HEK293 (cell line): ENCODE results near the gene ATP2A3.

Experiments used
- CTCF ChIA-PET: fragments of 350-600 bp; formaldehyde crosslinking; extraction: SDS; loops from one replicate; lab custom pipeline; 2021; ENCODE audit warnings: antibody characterized with exemption; lab: Yijun Ruan, JAX
- POLR2A ChIA-PET: fragments of 300-600 bp; formaldehyde crosslinking; extraction: SDS; loops from one replicate; lab custom pipeline; 2020; ENCODE audit warnings: antibody characterized with exemption, inconsistent platforms; lab: Yijun Ruan, JAX
- H3K27ac ChIP-seq: fragments of 200-500 bp; sonication (Bioruptor generic); 2 replicates; pipeline ENCODE4 v1.5.1; 2014; ENCODE audit warnings: low read depth, low read length, control low read depth, inconsistent platforms; ENCODE audit errors: extremely low read depth
- H3K36me3 ChIP-seq, 2 experiments: fragments of 200-500 bp in 1 of 2; sonication (Bioruptor generic) in 1 of 2; 1 replicate in 1 of 2; 2 replicates in 1 of 2; pipeline ENCODE4 v1.5.1; 2014 to 2017; ENCODE audit warnings: inconsistent platforms in 2 of 2, low read length in 2 of 2; ENCODE audit not compliant: control insufficient read depth in 2 of 2, insufficient read depth in 1 of 2
- H3K4me1 ChIP-seq: fragments of 200-500 bp; sonication (Bioruptor generic); 2 replicates; pipeline ENCODE4 v1.5.1; 2014; ENCODE audit warnings: mild to moderate bottlenecking, low read length, inconsistent platforms; ENCODE audit not compliant: control insufficient read depth, insufficient read depth
- H3K4me3 ChIP-seq: 2 replicates; pipeline ENCODE4 v1.5.1; 2011; ENCODE audit warnings: low read depth, mild to moderate bottlenecking, control low read depth, low read length, moderate library complexity
- H3K9me3 ChIP-seq: fragments of 200-500 bp; sonication (Bioruptor generic); 2 replicates; pipeline ENCODE4 v1.5.1; 2014; ENCODE audit warnings: low read depth, low read length, inconsistent platforms; ENCODE audit not compliant: control insufficient read depth, insufficient read depth
- KLF1 ChIP-seq: fragments of 450-650 bp; formaldehyde crosslinking; IDR thresholded peaks from 2 replicates; pipeline ENCODE4 v1.5.1; 2016; ENCODE audit warnings: missing biosample characterization, missing genetic modification characterization
- KLF10 ChIP-seq: fragments of 450-650 bp; IDR thresholded peaks from 2 replicates; pipeline ENCODE4 v1.5.1; 2018; ENCODE audit warnings: missing biosample characterization, mild to moderate bottlenecking, missing genetic modification characterization
- PATZ1 ChIP-seq: fragments of 450-650 bp; formaldehyde crosslinking; IDR thresholded peaks from 2 replicates; pipeline ENCODE4 v1.5.1; 2016; ENCODE audit warnings: missing biosample characterization, missing genetic modification characterization
- SCRT2 ChIP-seq: fragments of 450-650 bp; formaldehyde crosslinking; IDR thresholded peaks from 2 replicates; pipeline ENCODE4 v1.5.1; 2016; ENCODE audit warnings: missing biosample characterization, missing genetic modification characterization
- SP7 ChIP-seq: fragments of 450-650 bp; formaldehyde crosslinking; IDR thresholded peaks from 2 replicates; pipeline ENCODE4 v1.5.1; 2016; ENCODE audit warnings: missing biosample characterization, missing genetic modification characterization
- ZBTB20 ChIP-seq: fragments of 450-650 bp; formaldehyde crosslinking; IDR thresholded peaks from 2 replicates; pipeline ENCODE4 v1.5.1; 2016; ENCODE audit warnings: missing biosample characterization, missing genetic modification characterization
- ZBTB26 ChIP-seq: fragments of 450-650 bp; formaldehyde crosslinking; optimal IDR thresholded peaks from 2 replicates; pipeline ENCODE3; 2016; ENCODE audit warnings: missing biosample characterization, mild to moderate bottlenecking, missing genetic modification characterization
- ZBTB6 ChIP-seq: fragments of 450-650 bp; formaldehyde crosslinking; IDR thresholded peaks from 2 replicates; pipeline ENCODE4 v1.5.1; 2017; ENCODE audit warnings: missing biosample characterization, missing genetic modification characterization
- ZEB2 ChIP-seq: fragments of 450-650 bp; formaldehyde crosslinking; IDR thresholded peaks from 2 replicates; pipeline ENCODE4 v1.5.1; 2016; ENCODE audit warnings: missing biosample characterization, missing genetic modification characterization
- ZNF148 ChIP-seq: fragments of 450-650 bp; formaldehyde crosslinking; IDR thresholded peaks from 2 replicates; pipeline ENCODE4 v1.5.0; 2017; ENCODE audit warnings: missing biosample characterization, missing genetic modification characterization, borderline replicate concordance
- ZNF211 ChIP-seq: fragments of 450-650 bp; formaldehyde crosslinking; IDR thresholded peaks from 2 replicates; pipeline ENCODE4 v1.5.1; 2016; ENCODE audit warnings: low read depth, missing biosample characterization, missing genetic modification characterization
- ZNF23 ChIP-seq: fragments of 450-650 bp; formaldehyde crosslinking; IDR thresholded peaks from 2 replicates; pipeline ENCODE4 v1.5.1; 2016; ENCODE audit warnings: missing biosample characterization, missing genetic modification characterization, borderline replicate concordance
- ZNF24 ChIP-seq: fragments of 450-650 bp; formaldehyde crosslinking; IDR thresholded peaks from 2 replicates; pipeline ENCODE4 v1.5.1; 2016; ENCODE audit warnings: missing biosample characterization, missing genetic modification characterization
- ZNF324 ChIP-seq: fragments of 450-650 bp; formaldehyde crosslinking; IDR thresholded peaks from 2 replicates; pipeline ENCODE4 v1.5.1; 2016; ENCODE audit warnings: missing biosample characterization, missing genetic modification characterization
- ZNF341 ChIP-seq: fragments of 450-650 bp; formaldehyde crosslinking; IDR thresholded peaks from 2 replicates; pipeline ENCODE4; 2016; ENCODE audit warnings: low read depth, missing biosample characterization, missing genetic modification characterization
- ZNF362 ChIP-seq: fragments of 450-650 bp; formaldehyde crosslinking; IDR thresholded peaks from 2 replicates; pipeline ENCODE4 v1.5.1; 2016; ENCODE audit warnings: missing biosample characterization, missing genetic modification characterization
- ZNF473 ChIP-seq: fragments of 450-650 bp; formaldehyde crosslinking; IDR thresholded peaks from 2 replicates; pipeline ENCODE4 v1.5.1; 2017; ENCODE audit warnings: missing biosample characterization, missing genetic modification characterization
- ZNF560 ChIP-seq: fragments of 450-650 bp; formaldehyde crosslinking; IDR thresholded peaks from 2 replicates; pipeline ENCODE4 v1.5.1; 2017; ENCODE audit warnings: missing biosample characterization, missing genetic modification characterization, borderline replicate concordance
- ZNF600 ChIP-seq: fragments of 450-650 bp; formaldehyde crosslinking; IDR thresholded peaks from 2 replicates; pipeline ENCODE4 v1.5.1; 2016; ENCODE audit warnings: missing biosample characterization, missing genetic modification characterization
- ZNF626 ChIP-seq: fragments of 450-650 bp; sonication (Bioruptor Pico); formaldehyde crosslinking; IDR thresholded peaks from 2 replicates; pipeline ENCODE4 v1.5.1; 2018; ENCODE audit warnings: missing biosample characterization, missing genetic modification characterization, inconsistent platforms
- ZNF639 ChIP-seq: fragments of 450-650 bp; formaldehyde crosslinking; IDR thresholded peaks from 2 replicates; pipeline ENCODE4 v1.5.1; 2016; ENCODE audit warnings: missing biosample characterization, missing genetic modification characterization
- ZNF654 ChIP-seq: fragments of 450-650 bp; formaldehyde crosslinking; IDR thresholded peaks from 2 replicates; pipeline ENCODE4 v1.5.1; 2016; ENCODE audit warnings: low read depth, missing biosample characterization, missing genetic modification characterization
- ZNF677 ChIP-seq: fragments of 450-650 bp; IDR thresholded peaks from 2 replicates; pipeline ENCODE4 v1.5.0; 2018; ENCODE audit warnings: missing biosample characterization, mild to moderate bottlenecking, missing genetic modification characterization, moderate library complexity
- ZNF843 ChIP-seq: fragments of 450-650 bp; formaldehyde crosslinking; IDR thresholded peaks from 2 replicates; pipeline ENCODE4 v1.5.1; 2016; ENCODE audit warnings: missing biosample characterization, missing genetic modification characterization
- ZSCAN30 ChIP-seq: fragments of 450-650 bp; IDR thresholded peaks from 2 replicates; pipeline ENCODE4 v1.5.1; 2018; ENCODE audit warnings: missing biosample characterization, mild to moderate bottlenecking, missing genetic modification characterization, moderate library complexity

ATP2A3 gene

GRCh38 chr17:4004517-4005295, 40.5 kb upstream of the ATP2A3 start (continued):
- TF ChIP-seq SCRT2 (tag by site-specific recombination) (peak; percentile 42; the same call in 1 of the 2 replicates), ZNF211 (no peak), ZNF324 (tag by site-specific recombination) (0 out of 2 replicates have a peak, but pooled peaks have one; percentile 22), ZBTB26 (tag by site-specific recombination) (peak; percentile 53), SP7 (tag by site-specific recombination) (peak; percentile 34; the same call in 1 of the 2 replicates), ZBTB20 (no peak), ZNF148 (tag by site-specific recombination) (no peak), KLF1 (tag by site-specific recombination) (peak; percentile 92), ZNF24 (no peak), ZEB2 (no peak), PATZ1 (tag by site-specific recombination) (peak; percentile 23; the same call in 1 of the 2 replicates), ZNF654 (tag by site-specific recombination) (peak; percentile 60), ZNF473 (no peak), ZNF341 (tag by site-specific recombination) (peak; percentile 63)

- no peak overlapping the region for H3K27ac ChIP-seq
- H3K36me3 ChIP-seq, result peaks cover 5 to 35% of the 10 kb centered on the region in 2 experiments; a peak in 2 of 3 replicates
- ChIA-PET POLR2A (interaction anchor here (0.6 kb wide), 1 partner anchor 577 kb away, joined by 3 read pairs; no protein-coding TSS in a partner anchor), CTCF (interaction anchor here (0.5 to 14.1 kb wide), 26 partner anchors 8 to 1202 kb away, joined by 3 to 124 read pairs (median 5); partner anchors contain the start of gene P2RX1)
- H3K4me3 ChIP-seq, result no peak overlapping the region
- no peaks in the 10 kb centered on the region for H3K9me3 ChIP-seq
- no peaks in the 10 kb centered on the region for H3K4me1 ChIP-seq
- no peak for TF ChIP-seq ZSCAN30 (tag by site-specific recombination)
- TF ChIP-seq ZNF362 (tag by site-specific recombination), result no peak
- TF ChIP-seq ZEB2, result no peak
- TF ChIP-seq ZNF626 (tag by site-specific recombination), result no peak
- no peak for TF ChIP-seq ZNF639 (tag by site-specific recombination)
- TF ChIP-seq ZNF654 (tag by site-specific recombination), result no peak
- no peak for TF ChIP-seq ZNF843
- no peak for TF ChIP-seq ZNF23
- TF ChIP-seq ZBTB6 (tag by site-specific recombination), result no peak
- TF ChIP-seq ZNF560 (tag by site-specific recombination), result no peak
- TF ChIP-seq KLF10 (tag by site-specific recombination), result no peak
- TF ChIP-seq ZNF600 (tag by site-specific recombination), result no peak
- no peak for TF ChIP-seq ZNF677 (tag by site-specific recombination)
Observed at GRCh38 chr17:4003501-4004421, 39.5 kb upstream of the ATP2A3 start.
